Hematopoietic multipotent progenitor cell treated with erythropoietin and hydrocortisone succinate and interleukin-3 and kit ligand, for 15 days (in vitro differentiated cells): ENCODE data around the gene CTU1.
"Not testable (repeated sequence)": the region's sequence is repeated elsewhere in the genome, so short reads cannot be mapped to it uniquely, and the experiment has no call there.

Source experiments
- DNase-seq: peaks from one replicate; pipeline ENCODE4 v3.0.0-alpha.2; 2015; ENCODE audit warnings: low spot score

CTU1 gene

GRCh38 chr19:51108066-51108804 lies at the start of gene CTU1:
TSS of gene CTU1 (minus strand) at chr19:51108409. CDS start at chr19:51104569, 3,840 bp downstream.
- peak; percentile 99 for DNase-seq

- no peak for DNase-seq
These were observed 49.1 kb upstream of the CTU1 start for GRCh38 chr19:51157265-51157664.

DNA sequence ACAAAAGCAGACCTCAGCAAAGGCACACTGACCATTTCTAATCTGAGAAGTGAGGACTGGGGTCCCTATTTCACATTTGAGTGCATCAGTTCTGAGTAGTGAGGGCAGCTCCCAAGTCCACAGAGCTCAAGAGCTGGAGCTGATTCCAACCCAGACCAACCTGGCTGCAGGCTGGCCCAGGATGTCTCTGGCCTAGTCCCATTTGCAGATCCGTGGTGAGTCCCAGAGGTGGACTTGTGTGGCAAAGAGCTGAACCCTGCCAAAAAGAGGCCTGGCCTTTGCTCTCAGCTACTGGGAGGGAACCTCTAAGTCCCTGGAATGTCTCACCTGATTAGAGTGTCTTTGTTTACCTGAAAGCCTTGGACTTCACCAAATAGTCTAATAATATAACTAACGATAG lies 48.5 kb upstream of the CTU1 start:
- DNase-seq = no peak

- DNase-seq = no peak
These were observed 42.4 kb upstream of the CTU1 start for GRCh38 chr19:51150627-51151026.

DNA sequence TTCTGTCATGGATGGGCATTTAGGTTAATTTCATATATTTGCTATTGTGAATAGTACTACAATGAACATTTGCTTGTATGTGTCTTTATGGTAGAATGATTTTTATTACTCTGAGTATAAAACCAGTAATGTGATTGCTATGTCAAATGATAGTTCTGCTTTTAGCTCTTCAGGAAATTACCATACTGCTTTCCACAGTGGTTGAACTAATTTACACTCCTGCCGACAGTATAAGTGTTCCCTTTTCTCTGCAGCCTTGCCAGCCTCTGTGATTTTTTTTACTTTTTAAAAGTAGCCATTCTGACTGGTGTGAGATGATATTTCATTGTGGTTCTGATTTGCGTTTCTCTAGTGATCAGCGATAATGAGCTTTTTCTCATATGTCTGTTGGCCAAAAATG lies 40.4 kb upstream of the CTU1 start:
- no peak for DNase-seq

- DNase-seq = peak; percentile 8
These were observed 39.5 kb upstream of the CTU1 start for GRCh38 chr19:51147663-51148062.

- no peak for DNase-seq
These were observed 38.5 kb upstream of the CTU1 start for GRCh38 chr19:51146751-51147150.

- DNase-seq = no peak
These were observed 37.8 kb upstream of the CTU1 start for GRCh38 chr19:51145916-51146493.

- DNase-seq = no peak
These were observed 36.4 kb upstream of the CTU1 start for GRCh38 chr19:51144482-51145045.

- DNase-seq = no peak
These were observed 35.3 kb upstream of the CTU1 start for GRCh38 chr19:51143486-51143885.

- not testable (repeated sequence) for DNase-seq
These were observed 34.7 kb upstream of the CTU1 start for GRCh38 chr19:51142809-51143475.

DNA sequence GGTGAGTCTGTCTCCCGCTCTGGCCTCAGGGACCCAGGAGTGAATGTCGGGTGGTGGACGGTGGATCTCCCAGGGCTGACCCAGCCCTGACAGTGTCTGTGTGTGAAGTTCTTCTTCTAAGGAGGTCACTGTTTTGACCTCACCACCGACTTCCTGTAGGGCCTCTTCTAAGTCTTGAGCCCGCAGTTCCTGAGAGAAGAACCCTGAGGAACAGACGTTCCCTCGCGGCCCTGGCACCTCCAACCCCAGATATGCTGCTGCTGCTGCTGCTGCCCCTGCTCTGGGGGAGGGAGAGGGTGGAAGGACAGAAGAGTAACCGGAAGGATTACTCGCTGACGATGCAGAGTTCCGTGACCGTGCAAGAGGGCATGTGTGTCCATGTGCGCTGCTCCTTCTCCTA lies 33.9 kb upstream of the CTU1 start, which contains the start of gene SIGLEC7:
Gene SIGLEC7, plus strand, starts transcription at position 183 of the 400 bp plus-strand sequence. Its CDS starts 69 bp downstream, at position 252.
- no peak for DNase-seq

DNA sequence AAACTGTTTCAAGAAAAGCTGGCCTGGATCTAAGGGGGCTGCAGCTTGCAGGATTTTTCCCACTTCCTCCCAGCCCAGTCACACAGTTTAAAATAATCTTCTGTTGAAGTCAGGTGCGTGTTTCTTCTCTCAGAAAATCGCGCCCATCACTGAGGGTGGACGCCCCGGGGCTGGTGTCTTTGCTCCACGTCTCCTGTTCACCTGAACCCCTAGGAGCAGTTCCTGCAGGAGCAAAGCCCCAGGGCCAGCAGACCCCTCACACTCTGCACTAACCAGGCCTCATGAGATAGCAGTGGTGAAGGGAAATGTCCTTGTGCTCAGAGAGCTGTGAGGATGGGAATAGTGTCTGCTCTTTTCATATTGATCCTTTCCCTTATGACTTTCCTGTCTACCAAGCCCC lies 33.0 kb upstream of the CTU1 start:
- no peak for DNase-seq

DNA sequence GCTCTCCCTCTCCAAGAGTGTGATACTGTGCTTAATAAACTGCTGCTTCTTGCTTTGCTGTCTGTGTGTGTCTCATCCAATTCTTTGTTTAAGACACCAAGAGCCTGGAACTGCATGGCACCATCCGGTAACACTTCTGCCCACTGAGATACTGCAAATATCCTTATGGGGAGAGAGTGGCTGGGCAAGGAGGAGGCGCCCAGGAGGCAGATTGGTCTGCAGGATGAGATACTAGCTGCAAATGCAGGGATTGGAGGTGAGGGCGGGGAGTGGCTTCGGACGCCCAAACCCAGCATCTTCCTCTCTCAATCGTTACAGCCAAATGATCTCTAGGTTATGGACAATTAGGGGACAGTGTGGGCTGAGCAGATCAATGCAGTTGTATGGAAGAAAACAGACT lies 32.2 kb upstream of the CTU1 start:
- DNase-seq = no peak

DNA sequence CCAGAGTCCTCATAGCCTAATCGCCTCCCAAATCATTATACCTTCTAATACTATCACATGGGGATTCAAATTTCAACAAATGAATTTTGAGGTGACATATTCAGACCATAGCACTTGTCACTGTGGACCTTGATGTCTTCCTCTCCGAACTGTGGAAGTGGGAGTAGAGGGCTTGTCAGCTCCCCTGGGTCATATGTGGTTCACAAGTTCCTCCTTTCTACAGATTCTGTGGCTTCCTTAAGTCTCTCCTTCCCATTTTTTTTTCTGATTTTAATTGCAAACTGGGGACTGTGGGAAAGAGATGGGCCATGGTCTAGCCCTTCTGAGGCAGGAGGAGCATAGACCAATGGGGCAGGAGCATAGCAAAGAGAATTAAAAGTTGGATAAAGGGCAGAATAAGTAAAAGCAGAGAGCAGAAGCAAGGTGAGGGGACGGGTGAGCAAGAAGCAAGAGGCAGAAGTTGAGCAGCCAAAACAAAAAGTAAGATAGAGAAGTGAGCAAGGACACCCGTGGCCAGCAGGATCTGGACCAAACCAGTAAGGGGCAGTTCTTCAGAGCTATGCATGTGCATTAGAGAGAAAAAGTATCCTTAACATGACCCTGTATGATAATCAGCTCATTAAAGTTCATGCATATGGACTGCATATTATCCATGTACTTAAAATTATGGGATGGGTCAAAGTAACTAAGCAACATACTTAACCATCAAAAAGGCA lies 31.2 kb upstream of the CTU1 start:
- DNase-seq = no peak

- no peak for DNase-seq
These were observed 30.4 kb upstream of the CTU1 start for GRCh38 chr19:51138549-51138979.

- DNase-seq = no peak
These were observed 29.7 kb upstream of the CTU1 start for GRCh38 chr19:51137792-51138425.

GRCh38 chr19:51136851-51137551 lies 28.8 kb upstream of the CTU1 start:
- no peak for DNase-seq

DNA sequence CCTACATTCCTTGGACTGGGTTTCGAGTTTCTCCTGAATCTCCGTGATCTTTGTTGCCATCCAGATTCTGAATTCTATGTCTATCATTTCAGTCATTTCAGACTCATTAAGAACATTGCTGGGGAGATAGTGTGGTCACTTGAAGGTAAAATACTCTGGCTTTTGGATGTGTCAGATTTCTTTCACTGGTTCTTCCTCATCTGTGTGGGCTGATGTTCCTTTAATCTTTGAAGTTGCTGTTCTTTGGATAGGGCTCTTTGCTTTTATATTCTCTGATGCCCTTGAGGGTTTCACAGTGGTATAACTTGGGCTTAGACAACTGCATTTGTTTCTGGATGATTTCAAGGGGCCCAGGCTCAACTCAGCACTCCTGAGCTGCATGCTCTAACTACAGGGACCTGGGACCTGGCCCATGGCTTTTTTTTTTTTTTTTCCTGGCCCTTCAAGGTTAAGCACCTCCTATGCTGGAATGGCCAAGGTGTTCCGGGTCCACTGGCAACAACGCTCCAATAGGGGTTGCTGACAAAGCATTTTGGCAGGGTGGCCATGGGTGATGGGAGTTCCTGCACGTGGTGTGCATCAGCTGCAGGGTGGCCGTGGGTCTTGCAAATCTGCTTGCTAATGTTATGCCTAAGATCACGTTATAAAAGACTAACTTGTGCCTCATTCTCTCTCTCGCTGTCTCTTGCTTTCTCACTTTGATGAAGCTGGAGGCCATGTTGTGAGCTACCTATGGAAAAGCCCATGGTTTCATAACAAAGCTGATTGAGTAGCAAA lies 28.0 kb upstream of the CTU1 start:
- no peak for DNase-seq

DNA sequence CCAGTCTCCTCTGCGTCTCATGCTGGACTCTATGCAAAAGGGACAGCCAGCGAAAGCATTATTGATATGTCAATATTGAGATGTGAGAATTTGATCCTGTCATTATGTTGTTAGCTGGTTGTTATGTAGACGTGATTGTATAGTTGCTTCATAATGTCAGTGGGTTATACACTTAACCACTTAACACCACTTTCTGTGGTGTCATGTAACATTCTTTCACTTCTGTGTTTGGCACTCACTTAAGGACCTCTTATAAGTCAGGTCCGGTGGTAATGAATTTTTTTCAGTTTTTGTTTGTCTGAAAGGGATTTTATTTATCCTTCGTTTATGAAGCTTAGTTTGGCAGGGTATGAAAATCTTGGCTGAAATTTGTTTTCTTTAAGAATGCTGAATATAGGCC lies 26.8 kb upstream of the CTU1 start:
- DNase-seq = no peak
